SKM-1 (cell line): Measurements from ENCODE around the gene CACNA2D2.

ENCODE experiments used
- DNase-seq: peaks from one replicate; lab custom pipeline; 2025; ENCODE audit not compliant: unreplicated experiment; lab: John Stamatoyannopoulos, UW

CACNA2D2 gene

DNA sequence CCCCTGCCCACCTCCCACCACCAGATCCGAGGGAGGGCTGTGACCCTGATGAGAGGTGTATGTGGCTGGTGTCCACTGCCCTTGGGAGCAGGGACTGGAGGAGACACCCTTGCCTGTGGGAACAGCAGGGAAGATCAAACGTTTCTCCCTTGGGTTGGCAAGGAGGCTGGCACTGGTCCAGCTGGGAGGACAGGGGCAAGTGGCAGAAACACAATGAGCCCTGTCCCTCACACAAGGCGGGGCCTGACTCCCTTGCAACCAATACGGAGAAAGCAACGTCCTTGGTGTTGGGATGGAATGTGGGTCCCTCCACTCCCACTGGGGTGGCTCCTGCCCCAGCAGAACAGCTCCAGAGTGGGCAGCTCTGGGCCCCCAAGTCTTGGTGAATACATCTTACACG, 186.1 kb downstream of the CACNA2D2 start:
- DNase-seq: no peak

DNA sequence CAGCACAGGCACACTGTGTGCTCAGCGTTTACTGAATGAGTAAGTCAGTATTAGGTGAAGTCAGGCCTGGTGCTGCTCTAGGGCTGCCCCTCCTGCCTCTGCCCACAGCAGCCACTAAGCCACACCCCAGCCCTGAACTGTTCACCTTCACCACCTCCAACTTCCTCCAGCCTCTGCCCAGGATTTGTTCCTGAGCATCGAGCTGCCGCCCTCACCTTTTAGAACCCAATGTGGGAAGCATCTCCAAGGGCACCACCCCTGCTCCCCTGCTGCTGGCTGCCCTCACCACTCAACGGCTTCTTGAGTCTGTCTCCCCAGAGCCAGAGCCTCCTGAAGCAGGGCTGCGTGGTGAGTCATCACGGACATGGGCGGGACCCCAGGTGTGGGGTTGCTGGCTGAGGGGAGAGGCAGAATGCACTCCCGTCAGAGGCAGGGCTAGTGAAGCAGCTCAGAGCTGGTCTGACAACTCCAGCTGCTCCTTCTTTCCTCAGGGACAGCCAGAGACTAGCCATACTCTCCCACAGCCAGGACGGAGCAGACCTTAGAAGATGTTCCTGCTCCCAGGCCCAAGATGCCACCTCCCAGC, 186.7 kb downstream of the CACNA2D2 start:
- DNase-seq: no peak

DNA sequence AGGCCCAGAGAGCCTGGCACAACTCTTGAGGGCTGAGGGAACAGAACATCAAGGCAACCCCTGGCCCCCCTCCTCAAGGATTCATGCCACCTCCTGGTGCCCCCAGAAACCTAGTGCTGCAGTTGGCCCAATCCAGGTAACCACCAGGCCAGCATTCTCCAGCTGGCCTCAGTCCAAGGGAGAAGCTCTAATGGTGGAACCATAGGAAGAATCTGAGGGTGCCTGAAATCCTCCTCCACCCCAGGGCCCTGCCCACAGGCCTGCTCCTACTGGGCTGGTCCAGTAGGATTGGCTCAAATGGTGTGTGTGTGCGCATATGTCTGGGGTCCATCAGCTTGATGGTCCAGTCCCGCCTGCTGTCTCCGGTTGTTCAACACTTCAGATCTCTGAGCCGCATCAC, 188.6 kb downstream of the CACNA2D2 start:
- DNase-seq: no peak

DNA sequence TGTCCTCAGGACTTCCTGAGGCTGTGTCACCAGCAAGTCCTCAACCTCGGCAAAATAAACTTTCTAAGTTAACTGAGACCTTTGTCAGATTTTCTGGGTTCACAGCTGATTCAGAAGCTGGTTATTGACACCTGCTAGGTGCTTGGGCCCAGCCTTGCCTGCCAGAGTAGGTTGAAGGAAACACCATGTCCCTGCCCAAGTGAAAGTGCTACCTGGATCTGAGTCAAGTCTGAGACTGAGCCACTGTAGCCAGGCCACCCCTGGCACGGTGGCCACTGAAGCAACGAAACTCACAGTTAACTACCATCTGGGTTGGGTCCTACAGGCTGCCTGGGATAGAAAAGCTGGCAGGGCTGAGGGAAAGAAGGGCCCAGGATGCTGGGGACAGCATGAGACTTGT, 189.1 kb downstream of the CACNA2D2 start:
- DNase-seq: no peak
